Cardiac septum (tissue), 1 donor: ENCODE measurements around the gene ZNF282. TPM values are rescaled to one million over a fixed set of nuclear protein-coding genes. Genes with fewer than 3 reads are reported as not detected.

ENCODE experiments used
- DNase-seq: peaks from one replicate; pipeline ENCODE4 v3.0.0-alpha.2; 2020; ENCODE audit warnings: low spot score
- intact Hi-C: fragments of 100-400 bp; cut with DNase I; formaldehyde crosslinking; loops from one replicate; pipeline ENCODE4 v1.14.0; 2022
- long read RNA-seq: library from polyadenylated mRNA; unstranded; transcript quantifications from one replicate; pipeline ENCODE4 v2.0.0, GENCODE V29; 2021
- total RNA-seq: library from RNA; stranded (reverse); fragmentation: NEBNext Ultra II Directional; extraction: Animal tissue kit (Norgen Biotek cat#: 25700); gene quantifications from one replicate; pipeline ENCODE4 v1.2.1, GENCODE V29; 2021
- donor health status: DM: no; HTN: no; CAD: no.

Gene ZNF282
- total RNA-seq = 12.6 TPM
- long read RNA-seq, partial matches to known transcripts = 7 of 8 reads
- long read RNA-seq, other reads (novel, unspliced or antisense) = 0 of 8 reads

- intact Hi-C loops = loop anchor here (5.0 kb wide), 1 partner anchor 48 kb away; the partner anchor contains the start of gene ZNF398
These were observed at the start of gene ZNF282 for GRCh38 chr7:149195180-149196150. ZNF282 (plus strand) TSS chr7:149195546; CDS start chr7:149195590, 44 bp downstream.

DNA sequence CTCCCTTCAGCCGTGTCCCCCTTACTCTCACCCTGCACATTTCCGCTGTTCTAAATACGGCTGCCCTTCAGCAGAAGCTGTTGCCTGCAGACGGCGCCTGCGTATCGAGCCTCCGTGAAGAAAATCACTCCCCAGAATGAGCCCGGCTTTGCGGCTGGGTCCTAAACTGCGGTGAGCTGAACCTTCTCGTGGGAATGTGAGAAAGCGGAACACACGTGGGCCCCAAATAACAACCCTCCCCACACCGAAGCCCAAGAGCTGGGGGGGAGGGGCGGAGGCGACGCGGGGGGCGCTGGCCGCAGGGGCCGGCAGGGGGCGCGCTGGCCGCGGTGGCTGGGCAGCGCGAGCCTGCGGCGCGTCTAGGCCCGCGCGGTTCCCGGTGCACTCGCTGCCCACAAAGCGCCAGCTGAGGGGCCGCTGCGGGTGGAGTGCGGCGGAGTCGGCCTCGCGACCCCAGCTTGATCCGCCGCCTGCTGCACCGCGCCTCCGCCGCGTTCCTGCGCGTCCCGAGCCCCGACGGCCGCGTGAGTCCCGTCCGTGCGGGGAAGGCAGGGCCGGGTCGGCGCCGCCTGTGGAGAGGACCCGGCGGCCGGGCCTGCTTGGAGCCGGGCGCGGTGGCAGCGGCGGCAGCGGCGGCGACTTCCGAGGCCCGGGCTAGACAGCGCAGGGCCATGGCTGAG lies 48.1 kb upstream of the ZNF282 start, which contains the start of gene ZNF398:
TSS of gene ZNF398 (plus strand) at position 382 of the 680 bp plus-strand sequence. CDS start at position 672, 290 bp downstream.
- intact Hi-C loops = loop anchor here (1.0 to 5.0 kb wide), 3 partner anchors 21 to 55 kb away; partner anchors contain the start of genes ZNF282, ZNF425 and ZNF786

More at GRCh38 chr7:149195180-149196150, at the start of gene ZNF282:
- peak; percentile 95 for DNase-seq

DNA sequence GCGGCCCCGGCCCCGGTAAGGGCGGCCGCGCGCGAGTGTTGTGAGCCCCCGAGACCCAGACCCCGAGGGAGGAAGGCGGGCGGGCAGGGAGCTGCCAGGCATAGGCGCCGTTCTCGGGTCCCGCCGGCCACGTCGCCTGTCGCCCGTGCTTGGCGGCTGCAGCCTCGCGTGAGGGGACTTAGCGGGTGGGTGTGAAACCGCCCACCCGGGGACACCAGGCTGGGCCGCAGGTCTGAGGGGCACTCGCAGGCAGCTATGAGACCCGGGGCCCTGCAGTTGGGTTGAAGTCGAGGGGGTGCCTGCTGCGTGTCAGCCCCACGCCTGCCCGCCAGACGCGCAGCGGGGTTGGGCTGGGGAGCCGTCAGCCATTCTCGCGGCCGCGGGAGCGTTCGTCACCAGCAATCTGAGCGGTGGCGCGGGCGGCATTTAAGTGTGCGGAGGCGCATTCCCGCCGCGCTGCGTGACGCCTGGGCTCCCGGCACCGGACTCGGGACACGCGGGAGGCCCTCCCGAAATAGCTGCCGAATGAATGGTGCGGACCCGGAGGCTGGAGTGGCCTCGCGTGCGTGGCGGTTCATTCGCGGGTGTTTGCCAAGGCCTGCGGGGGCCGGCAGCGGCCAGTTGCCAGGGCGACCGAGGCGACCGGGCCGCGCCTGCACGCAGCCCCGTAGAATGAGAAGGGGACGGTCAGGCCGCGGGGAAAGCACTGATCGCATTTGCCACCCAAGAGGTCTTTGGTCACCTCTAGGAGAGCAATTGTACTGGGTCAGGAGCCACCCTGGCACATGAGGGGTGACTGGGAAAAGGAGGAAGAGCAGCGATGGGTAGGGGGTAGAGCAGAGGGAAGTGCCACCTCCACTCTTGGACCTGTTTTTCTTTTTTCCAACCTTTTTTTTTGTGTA lies 47.3 kb upstream of the ZNF282 start:
- intact Hi-C loops = loop anchor here (1.0 to 5.0 kb wide), 3 partner anchors 22 to 56 kb away; partner anchors contain the start of genes ZNF282, ZNF425 and ZNF786
- DNase-seq = peak; percentile 80

More for the DNA sequence above, 48.1 kb upstream of the ZNF282 start, which contains the start of gene ZNF398:
- peak; percentile 90 for DNase-seq

DNA sequence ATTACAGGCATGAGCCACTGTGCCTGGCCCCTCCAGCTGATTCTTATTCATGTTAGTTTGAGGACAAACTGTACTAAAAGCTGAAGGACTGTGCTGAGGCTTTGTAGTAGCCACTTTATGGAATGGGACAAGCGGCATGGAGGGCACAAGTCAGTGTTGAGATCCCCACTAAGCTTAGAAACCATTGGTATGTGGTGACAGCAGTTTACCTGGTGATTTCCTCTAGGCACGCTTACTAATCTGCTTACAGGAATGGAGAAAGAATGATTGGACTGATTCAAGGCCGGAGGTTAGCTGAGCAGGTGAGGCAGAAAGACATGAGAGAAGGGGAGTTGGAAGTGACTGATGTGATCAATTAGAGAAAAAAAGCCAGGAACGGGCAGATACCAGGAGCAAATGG lies 44.4 kb upstream of the ZNF282 start:
- intact Hi-C loops = no loop called here
- no peak for DNase-seq

DNA sequence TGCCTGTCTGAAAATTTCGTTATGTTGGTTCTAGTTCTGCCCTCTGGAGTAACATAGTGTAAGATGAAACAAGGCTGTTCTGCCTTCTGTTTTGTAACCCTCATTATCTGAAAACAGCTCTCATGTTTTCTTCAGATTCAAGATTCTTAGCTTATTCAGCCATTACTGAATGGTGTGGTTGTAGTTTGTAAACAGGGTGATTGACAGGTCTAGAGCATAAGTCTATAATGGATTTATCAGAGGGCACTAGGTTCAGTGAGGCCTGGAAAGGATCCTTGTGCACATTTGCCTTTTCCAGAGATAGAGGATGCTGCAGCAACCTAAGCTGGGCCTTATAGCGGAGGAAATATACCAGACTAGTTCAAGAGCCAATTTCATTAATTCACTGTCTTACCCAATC lies 42.0 kb upstream of the ZNF282 start:
- intact Hi-C loops = no loop called here

DNA sequence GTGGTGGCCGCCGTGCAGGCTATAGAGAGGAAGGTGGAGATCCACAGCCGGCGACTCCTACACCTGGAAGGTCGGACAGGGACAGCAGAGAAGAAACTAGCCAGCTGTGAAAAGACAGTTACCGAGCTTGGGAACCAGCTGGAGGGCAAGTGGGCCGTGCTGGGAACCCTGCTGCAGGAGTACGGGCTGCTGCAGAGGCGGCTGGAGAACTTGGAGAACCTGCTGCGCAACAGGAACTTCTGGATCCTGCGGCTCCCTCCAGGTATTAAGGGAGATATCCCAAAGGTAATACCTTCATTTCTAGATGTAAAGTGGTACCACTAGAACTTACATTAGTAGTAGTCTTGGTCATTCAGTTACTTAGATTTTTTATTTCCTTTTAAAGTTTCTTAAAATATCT lies 41.3 kb upstream of the ZNF282 start:
- intact Hi-C loops = no loop called here
- no peak for DNase-seq

More for the DNA sequence above, 42.0 kb upstream of the ZNF282 start:
- no peak for DNase-seq

- intact Hi-C loops = no loop called here
- no peak for DNase-seq
These were observed 38.4 kb upstream of the ZNF282 start for GRCh38 chr7:149156898-149157297.

- no peak for DNase-seq
- intact Hi-C loops = no loop called here
These were observed 34.0 kb upstream of the ZNF282 start for GRCh38 chr7:149161241-149161848.

GRCh38 chr7:149166142-149166541 lies 29.2 kb upstream of the ZNF282 start:
- no peak for DNase-seq
- intact Hi-C loops = no loop called here

DNA sequence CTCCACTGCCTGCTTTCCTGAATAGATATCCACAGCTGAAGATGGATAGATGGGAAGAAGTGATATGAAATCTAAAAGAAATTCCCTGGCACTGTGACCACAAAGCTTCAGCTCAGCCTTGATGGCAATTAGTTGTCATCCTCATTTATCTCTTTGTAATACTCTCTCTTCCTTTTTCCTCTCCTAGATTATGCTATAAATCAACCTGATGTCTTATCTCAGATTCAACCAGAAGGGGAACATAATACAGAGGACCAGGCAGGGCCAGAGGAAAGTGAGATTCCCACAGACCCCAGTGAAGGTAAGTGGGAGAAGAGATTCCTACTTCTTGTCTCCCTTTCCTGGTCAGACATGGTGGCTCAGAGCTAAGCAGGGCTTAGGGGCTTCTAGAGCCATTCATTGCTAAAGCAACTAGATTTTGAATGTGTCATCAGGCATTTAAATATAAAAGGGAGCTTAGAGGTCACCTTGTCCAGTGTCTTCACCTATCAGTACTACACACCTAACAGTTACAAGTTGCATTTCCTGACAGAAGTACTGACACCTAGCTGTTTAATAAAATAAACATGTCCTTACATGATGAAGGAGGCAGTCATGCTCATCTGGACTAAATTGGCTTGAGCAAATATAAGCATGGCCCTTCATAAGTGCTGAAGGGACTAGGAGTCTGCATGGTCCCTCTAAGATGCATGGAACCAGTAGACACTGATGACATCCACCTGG lies 28.6 kb upstream of the ZNF282 start:
- DNase-seq = no peak
- intact Hi-C loops = no loop called here

DNA sequence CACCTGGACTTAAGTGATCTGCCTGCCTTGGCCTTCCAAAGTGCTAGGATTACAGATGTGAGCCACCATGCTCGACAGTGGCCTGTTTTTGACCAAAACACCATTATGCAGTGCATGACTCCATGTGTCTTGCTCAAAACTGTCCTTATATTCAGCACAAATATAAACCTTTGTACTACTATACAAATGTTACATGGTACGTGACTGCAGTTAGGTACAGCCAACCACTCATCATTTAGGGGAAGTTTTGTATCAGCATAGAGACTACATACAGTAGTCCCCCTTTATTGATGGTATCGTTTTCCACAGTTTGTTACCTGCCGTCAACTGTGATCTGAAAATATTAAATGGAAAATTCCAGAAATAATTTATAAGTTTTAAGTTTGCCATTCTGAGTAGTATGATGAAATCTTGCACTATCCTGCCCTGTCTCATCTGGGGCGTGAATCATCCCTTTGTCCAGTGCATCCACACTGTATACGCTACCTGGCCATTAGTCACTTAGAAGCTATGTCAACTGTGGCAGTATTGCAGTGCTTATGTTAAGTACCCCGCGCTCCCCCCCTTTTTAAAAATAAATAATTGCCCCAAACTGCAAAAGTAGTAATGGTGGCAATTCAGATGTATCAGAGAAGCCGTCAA lies 23.3 kb upstream of the ZNF282 start:
- DNase-seq = no peak
- intact Hi-C loops = no loop called here

GRCh38 chr7:149172534-149172920 lies 22.8 kb upstream of the ZNF282 start:
- no peak for DNase-seq
- intact Hi-C loops = no loop called here

GRCh38 chr7:149175150-149175549 lies 20.2 kb upstream of the ZNF282 start:
- intact Hi-C loops = no loop called here
- no peak for DNase-seq

DNA sequence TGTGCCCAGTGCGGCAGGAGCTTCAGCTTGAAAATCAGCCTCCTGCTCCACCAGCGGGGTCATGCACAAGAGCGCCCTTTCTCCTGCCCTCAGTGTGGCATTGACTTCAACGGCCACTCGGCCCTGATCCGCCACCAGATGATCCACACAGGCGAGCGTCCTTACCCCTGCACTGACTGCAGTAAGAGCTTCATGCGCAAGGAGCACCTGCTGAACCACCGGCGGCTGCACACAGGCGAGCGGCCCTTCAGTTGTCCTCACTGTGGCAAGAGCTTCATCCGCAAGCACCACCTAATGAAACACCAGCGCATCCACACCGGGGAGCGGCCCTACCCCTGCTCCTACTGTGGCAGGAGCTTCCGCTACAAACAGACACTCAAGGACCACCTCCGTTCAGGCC lies 16.1 kb upstream of the ZNF282 start:
- no peak for DNase-seq
- intact Hi-C loops = no loop called here

- no peak for DNase-seq
- intact Hi-C loops = no loop called here
These were observed 14.5 kb upstream of the ZNF282 start for GRCh38 chr7:149180722-149181449.

- intact Hi-C loops = no loop called here
- no peak for DNase-seq
These were observed 13.9 kb upstream of the ZNF282 start for GRCh38 chr7:149181450-149181790.

GRCh38 chr7:149184274-149184673 lies 11.1 kb upstream of the ZNF282 start:
- intact Hi-C loops = no loop called here
- no peak for DNase-seq
